Suppressor macrophage (primary cell): ENCODE measurements around the gene UNC5C.

Source experiments
- DNase-seq, 4 experiments: peaks; one replicate each; pipeline ENCODE4 v3.0.0-alpha.2; 2020 to 2022
- total RNA-seq, 17 experiments: gene quantifications; one replicate each; lab custom pipeline; 2026; ENCODE audit warnings: mixed read lengths in 6 of 17, inconsistent platforms in 3 of 17; lab: John Stamatoyannopoulos, UW

UNC5C gene
- total RNA-seq = 0 to 4.4 (median 0.60) reads per million in 17 experiments

DNA sequence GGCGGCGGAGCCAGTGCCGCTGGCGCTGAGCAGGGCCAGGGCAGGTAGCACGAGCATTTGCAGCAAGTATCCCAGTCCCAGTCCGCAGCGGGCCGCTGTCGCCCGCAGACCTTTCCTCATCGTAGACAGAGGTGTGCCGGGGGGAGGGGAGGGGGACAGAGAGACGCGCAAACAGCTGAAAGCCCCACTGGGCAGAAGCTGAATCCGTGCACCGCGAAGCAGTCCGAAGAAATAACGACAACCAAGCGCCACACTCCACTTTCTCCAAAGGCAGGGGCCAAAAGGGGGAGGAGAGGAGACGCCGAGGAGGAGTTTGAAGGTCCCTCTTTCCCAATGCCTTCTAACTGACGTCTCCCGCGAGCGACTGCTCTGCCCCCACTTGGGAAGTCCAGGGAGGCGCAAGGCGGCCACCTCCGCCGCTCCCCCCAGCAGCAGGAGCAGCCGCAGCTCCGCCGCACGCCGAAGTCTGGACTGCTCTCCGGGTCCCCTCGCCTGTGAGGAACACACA is at the start of gene UNC5C:
Gene UNC5C, minus strand, starts transcription at position 236 of the 508 bp plus-strand sequence.
- DNase-seq = peak in 3 of 4 experiments; percentile 11 to 39 (median 14)

DNA sequence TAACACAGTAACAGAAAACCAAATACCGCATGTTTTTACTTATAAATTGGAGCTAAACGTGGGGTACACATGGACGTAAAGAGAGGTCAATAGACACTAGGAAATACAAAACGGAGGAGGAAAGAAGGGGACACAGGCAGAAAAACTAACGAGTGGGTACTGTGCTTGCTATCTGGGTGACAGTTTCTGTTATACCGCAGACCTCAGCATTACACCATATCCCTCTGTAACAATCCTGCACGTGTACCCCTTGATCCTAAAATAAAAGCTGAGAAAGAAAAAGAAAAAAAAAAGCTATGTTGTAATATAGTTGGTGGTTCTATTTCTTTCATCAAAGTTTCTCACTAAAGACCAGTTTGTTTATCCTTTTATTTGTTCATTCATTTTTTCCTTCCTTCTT is 47.9 kb upstream of the UNC5C start:
- DNase-seq = no peak

DNA sequence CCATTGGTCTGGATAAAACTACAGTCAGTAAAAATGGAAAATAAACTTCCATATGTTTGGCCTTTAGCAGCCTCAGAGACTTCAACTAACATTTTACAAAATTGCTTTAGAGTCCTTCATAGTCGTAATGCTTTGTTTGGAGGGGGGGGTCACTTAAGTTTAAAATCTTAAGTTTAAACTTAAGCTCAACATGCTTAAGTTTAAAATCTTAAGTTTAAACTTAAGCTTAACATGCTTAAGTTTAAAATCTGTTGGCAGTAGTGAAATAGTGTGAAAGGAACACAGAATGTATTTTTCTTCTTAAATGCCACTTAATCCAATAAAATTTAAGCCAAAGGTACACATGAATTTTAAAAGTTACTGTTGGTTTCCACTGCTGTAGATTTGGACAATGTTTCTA is 45.9 kb upstream of the UNC5C start:
- no peak for DNase-seq

DNA sequence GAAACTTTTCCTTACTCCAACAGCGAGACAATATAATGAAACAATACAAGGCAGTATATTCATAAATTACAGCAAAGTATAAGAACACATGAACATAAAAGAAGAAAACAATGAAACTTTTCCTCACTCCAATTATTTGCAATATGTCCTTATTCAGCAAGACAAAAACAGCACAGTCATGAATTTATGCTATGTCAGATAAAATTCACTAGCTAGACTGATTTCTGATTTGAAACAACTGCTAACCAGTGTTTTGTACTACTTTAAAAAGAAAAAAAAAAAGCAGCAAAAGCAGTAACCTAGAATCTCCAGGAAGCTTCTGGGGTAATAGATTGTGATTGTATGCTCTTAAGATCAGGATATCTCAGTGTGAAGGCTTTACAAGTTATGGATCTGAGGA is 45.2 kb upstream of the UNC5C start:
- no peak for DNase-seq

DNA sequence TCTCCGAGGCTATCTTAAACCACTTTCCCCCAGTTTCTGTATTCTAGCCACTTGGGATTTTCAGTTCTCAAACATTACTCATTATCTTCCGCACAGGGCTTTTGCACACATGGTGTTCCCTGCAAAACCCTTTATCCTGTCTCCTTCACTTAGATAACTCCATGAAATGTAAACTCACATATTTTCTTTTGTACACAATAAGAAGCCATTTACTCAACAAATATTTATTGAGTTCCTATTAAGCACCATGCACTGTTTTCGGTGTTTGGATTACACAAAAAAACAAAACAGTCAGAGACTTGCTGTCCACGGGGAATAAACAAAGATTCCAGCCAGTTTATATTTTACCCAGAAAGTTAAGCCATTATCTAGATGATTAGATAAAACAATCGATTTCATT is 42.5 kb upstream of the UNC5C start:
- DNase-seq = no peak

DNA sequence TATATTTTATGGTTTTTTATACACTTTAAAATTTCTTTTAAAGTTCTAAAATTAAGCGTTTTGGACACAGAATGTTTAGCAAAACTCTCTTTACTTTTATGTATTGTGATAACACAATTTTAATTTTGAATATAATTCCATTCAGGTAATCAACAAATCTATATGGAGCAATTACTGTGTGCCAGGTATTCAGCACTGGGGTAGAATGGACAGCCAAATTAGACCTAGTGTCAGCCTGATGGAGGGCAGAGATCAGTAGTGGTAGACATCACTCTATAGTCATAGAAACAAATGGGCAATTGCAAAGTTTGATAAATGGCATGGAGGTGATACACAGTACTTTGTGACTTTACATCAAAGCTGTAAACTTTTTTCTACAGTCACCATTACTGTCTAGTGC is 41.8 kb upstream of the UNC5C start:
- DNase-seq = no peak

DNA sequence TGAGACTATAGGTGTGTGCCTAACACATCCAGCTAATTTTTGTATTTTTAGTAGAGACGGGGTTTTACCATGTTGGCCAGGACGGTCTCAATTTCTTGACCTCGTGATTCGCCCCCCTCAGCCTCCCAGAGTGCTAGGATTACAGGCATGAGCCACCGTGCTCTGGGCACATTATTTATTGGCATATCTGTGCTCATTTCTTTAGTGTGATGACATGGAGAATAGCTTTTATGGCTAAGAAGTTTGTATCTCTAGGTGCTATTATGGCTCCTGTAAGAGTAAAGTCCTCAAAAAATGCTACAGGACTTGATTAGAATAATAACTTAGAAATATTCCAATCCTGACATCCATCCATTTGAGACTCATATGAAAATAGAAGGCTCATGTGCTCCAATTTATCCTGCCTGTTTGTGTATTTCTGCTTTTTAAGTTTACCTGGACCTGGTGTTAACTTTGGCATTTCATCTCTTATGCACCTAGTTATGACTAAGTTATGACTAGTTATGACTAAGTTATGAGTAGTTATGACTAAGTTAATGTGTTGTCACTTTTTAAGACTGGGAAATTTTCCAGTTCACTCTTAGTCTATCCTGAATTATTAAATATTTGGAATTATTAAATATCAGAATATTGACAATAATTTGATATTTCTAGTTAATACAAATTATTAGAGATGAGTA is 36.4 kb upstream of the UNC5C start:
- no peak for DNase-seq

DNA sequence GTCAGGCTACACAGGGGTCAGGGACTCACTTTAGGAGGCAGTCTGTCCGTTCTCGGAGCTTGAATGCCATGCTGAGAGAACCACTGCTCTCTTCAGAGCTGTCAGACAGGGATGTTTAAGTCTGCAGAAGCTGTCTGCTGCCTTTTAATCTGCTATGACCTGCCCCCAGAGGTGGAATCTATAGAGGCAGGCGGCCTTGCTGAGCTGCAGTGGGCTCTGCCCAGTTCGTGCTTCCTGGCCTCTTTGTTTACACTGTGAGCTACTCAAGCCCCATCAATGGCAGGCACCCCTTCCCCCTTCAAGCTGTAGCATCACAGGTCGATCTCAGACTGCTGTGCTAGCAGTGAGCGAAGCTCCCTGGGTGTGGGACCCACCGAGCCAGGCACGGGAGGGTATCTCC is 31.5 kb upstream of the UNC5C start:
- no peak for DNase-seq

DNA sequence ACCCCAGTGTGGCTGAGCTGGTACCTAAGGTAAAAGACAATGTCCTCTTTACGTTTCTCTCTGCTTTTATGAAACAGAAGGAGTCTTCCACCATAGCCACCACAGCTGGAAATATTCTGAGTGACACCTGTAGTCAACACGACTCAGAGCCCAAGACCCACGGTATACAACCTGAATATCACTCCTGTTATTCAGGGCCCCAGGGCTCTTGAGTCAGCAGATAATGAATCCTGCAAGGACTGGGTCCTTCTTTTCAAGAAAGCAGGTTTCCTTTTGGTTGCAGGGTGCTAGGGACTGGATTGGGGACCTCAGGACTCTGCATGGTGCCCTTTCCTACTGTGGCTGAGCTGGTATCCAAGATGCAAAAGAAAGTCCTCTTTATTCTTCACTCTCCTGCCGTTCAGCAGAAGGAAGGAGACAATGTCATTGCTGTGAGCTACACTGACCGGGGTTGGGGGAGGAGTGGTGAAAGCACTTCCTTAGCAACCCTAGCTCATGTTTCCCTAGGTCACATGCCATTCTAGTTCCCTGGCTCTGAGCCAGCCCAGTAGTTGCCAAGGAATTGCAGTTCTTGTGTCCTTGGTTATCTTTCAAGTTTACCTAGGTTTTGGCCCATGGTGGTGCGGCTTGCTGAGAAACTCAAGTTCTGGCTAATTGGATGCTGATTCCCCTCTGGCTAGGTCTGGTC is 23.7 kb upstream of the UNC5C start:
- peak; percentile 81 to 90 (median 87) for DNase-seq

DNA sequence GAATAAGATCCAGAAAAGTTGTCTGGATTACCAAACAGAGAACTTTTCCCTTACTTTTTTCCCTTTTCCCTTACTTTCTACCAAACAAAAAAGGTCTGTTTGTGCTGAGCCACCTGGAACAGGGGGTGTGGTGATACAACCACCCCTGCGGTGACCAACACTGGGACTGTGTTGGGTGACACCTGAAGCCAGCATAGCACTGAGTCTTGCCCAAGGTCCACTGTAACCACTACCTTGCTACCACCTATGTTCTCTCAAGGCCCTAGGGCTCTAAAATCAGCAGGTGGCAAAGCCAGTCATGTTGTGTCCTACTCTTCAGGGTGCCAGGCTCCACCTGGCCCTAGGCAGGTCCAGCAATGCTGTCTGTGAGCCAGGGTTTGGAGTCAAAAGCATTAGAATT is 22.8 kb upstream of the UNC5C start:
- DNase-seq = no peak

DNA sequence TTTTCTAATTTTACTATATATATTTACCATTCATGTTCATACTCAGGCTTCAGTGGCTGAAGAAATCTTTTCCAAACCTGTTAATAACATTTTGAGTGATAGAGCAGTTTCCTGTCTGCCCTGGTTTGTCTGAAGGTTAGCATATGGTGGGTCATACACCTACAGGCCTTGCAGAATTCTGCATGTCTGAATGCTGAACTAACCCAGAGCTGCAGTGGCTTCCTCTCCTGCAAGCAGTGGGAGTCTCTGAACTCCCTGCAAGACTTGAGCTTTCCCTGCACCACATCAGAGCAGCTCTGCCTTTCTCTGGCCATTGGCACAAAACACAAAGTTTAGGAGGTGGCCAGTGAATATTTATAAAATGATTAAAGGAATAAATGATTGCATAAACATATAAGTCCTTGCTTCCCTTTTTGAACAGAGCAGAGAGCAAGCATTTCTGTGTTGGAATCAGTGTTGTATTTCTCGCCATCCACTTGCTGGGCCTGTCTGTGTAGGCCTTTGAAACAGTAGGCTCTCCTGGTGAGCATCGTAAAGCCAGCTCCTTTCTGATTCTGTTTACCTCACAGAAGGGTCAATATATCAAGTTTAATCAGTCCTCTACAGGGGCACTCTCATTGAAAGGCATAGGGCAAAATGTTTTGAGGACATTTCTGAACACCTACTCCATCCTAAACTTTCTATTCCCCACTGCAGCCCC is 15.0 kb upstream of the UNC5C start:
- no peak for DNase-seq

DNA sequence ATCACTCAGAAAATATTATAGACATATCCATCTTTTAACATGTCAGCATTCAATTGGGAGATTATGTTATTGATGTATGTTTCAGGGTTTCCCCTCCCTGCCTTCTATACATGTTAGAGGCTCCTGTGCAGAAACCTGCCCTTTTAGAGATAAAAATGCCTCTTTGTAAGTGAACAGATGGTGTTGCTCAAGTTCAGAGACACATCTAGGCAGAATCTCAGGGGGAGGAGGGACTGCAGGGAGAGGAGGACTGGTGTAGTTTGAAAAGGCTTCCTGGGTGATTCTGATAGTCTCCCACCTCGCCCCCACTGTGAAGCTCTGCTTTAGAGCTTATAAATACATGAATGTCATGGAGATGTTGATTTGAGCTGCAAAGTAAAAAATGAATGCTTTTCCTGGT is 12.0 kb upstream of the UNC5C start:
- no peak for DNase-seq

DNA sequence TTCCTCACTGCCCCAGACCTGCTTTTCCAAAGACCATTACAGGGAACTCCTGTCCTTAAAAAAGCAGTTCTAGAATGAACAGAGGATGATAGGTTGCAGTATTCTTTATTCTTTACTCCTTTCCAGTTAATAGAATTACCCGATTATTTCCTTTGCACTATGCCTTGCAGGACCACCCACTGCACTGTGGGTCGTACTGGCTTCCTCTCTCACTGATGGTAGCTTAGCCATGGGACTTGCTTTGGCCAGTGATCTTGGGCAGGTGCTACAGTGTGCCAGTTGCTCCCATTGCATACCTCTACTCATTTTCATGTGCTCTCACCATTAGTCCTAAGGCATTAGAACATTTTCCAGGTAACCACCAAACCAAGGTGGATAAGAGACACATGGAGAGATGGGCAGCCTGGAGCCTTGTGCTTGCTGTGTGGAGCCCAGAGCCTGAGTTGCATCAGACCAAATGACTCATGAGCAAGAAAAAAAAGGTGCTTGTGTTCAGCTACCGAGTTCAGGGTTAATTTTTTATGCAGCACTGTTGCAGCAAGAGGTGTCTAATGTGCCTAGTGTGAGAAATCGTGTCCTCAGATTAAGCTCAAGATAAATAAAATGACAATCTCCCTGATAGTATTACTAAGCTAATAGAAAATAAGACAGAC is 7.6 kb upstream of the UNC5C start:
- no peak for DNase-seq

DNA sequence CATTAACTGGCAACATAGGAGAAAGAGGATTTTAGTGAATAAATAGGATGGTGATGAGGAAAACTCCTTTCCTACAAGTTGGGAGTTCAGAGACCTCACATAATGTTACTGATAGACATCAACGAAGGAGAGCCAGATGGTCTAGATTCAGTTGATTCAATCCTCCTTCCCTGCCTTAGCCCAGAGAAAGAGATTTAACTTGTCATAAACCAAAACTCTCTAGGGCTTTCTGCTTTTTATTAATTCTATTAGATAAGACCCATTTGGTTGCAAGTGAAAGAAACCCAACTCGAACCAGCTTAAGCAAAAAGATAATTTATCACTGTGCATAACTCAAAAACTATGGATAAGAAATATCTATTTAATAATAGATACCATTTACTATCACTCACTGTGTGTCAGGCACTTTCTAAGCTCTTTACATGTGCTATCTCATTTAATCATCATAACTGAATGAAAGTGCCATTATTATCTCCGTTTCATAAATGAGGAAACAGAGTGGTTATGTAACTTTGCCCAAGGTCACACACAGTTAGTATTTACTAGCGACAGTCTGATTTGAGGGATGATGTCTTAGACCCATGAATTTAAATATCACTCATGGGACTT is 4.3 kb upstream of the UNC5C start:
- DNase-seq = no peak

DNA sequence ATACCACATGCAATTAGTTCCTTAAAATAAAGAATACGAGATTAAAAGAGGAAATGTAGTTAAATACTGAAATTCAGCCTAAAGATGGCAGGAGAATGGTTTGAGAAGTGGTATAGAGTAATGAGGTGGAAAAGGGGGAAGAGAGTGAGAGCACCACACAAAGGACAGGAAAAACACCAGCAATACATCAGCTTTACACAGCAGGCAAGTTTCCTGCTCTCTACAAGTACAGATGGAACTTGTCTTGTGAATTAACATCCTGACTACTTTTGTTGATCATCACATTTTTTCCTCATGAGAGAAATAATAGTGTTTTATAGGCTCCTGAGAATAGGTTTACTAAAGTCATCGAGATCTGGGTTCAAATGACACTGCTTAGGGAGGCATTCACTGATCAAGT is 2.9 kb upstream of the UNC5C start:
- DNase-seq = peak in 2 of 4 experiments; percentile 3 to 20

DNA sequence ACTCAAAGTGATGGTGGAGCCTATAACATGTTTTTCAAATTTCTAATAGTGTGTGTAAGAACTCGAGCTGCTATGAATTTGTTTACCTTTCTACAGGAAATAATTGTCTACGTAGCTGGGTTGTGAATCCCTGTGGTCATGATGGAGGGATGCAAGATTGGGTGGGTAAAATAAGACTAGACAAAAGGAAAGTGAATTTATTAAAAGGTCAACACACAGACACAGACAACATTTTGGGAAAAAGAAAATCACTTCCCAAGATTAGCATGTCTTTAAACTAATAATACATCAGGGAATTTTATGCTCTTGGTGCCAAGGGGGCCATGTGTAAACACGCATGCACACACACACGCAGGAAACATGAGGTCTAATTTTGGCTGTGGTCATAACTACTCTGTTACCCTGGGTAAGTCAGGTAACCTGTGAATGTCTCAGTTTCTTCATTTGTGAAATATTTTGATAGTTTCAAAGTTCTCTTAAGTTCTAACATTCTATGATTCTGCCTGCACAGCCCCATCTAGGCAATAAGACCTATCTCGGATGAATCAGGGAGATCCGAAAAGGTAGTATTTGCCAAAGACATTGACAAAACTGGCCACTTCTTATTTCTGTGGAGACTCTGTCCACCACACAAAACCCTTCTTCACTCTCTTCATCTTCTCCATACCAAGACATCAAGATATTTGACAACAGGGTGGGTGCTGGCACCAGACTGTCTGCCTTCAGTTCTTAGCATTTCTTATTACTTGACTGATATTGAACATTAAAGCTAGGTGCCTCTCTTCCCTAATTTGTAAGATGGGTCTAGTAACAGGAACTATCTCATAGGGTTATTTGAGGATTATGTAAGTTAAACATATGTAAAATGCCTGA is 1.6 kb upstream of the UNC5C start:
- DNase-seq = no peak

DNA sequence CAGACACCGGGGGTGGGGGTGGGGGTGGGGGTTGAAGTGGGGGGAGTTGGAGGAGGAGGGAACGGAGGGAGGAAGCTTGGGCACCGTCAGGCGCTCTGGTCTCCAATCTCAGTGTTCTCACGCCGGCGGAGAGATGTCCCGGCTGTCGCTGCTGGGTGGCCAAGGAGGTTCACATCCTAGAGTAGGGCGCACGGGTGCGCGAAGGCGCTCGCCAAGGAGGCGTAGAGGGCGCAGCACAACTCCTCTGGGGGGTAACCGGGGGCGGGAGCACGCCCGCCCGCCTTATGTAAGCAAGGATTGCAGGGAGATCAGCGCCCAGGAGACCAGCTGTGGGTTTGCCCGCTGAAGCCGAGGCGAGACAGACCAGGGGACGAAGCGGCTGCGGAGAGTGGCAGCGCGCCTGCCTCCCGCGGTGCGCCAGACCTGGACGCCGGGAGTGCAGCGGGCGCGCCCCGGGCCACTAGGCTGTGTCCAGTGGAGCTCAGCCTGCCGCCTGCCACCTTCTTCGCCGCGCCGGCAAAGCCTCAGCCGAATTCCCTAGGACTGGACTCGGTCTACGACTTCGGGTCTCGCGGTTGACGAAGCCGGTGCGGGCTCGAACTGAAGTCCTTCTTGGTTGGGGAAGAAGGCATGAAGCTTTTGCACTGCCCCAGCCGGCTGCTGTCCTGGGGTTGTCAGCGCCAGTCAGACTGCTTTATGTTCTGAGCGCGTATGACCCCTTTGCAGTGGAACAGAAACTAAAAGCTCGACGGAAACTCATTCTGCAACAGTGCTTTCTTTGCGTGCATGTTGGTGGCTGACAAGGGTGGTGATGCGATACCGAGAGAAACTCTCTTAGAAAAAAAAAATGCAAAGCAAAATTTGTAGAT is 707 bp upstream of the UNC5C start:
- peak; percentile 27 to 45 (median 36) for DNase-seq

DNA sequence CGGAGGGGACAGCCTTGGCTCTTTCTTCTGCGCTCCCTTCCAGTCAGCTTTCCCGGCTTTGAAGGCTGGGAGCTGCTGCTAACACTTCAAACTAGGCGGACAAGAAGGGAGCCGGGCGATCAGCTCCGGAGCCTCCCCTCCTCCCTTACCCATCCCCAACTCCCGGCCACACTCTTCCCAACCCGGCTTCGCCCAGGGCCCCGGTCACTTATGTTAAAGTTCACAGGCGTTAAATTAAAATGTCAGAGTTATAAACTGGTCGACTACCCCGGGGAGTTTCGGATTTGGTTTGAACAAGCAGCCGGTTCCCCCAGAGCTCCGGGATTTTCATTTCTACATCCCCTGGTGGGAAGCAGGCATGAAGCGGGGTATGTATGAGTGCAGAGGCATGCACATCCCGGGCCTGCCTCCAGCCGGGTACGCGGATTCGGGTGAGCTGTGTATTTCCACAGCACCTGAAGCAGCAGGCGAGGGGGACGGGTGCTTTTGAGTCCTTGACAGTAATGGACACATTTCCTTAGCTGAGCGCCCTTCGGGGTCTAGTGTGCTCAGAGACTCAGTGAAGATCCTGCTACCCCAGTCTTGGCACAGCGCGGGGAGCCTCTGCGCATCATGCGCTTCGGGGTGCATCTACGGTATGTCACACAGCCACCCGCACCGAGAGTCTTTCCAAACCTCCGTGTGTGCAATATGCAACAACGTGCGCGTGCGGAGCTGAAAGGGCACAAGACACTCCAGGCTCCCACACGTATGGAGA is 880 bp downstream of the UNC5C start:
- peak; percentile 5 to 46 (median 30) for DNase-seq

DNA sequence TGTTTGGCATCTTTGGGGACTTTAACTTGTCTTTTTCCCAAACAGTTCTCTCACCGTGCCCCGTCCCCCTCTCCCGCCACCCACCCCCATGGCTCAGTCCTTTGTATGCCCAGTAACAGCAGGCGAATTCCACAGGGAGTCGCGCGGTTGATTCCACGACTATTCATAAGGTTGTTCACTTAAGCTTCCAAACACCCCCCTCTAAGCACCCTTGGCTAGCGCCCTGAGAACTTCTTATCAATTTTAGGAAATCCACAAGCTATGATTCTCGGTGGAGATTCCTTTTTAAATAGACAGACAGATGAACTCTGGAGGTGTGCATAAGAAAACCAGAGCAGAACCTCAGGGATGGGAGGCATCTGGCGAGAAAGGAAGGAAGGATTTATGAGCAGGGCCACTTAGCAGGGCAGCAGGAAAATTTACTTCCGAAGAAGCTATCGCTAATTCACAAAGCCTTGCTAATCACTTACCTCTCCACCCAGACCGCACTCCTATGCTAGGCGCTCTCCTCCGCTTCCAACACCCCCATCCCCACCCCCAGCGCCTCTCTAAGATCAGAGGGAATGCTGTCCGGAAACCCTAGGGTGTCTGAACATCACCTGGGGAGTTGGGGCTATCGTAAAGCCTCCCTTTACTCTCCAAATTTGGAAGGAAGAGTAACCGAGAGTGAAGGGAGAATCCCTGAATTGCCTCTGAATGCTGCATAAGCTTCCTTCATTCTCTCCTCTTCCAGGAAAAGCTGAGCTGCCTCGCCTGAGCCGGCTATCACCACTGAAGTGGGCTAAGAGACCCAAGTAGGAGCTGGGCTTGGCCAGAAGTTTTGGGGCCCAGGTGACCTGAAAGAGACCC is 1.7 kb downstream of the UNC5C start:
- DNase-seq = no peak
